ENCODE measurements around the gene CSH1.
"Not testable (repeated sequence)": the region's sequence is repeated elsewhere in the genome, so short reads cannot be mapped to it uniquely, and the experiment has no call there.

CSH1 gene

GRCh38 chr17:63866625-63867024 lies 29.7 kb downstream of the CSH1 start:
- not testable (repeated sequence) for DNase-seq (ENCODE audit: low spot score)

GRCh38 chr17:63859257-63859656 lies 37.1 kb downstream of the CSH1 start:
- no peak for DNase-seq (ENCODE audit: low spot score)

DNA sequence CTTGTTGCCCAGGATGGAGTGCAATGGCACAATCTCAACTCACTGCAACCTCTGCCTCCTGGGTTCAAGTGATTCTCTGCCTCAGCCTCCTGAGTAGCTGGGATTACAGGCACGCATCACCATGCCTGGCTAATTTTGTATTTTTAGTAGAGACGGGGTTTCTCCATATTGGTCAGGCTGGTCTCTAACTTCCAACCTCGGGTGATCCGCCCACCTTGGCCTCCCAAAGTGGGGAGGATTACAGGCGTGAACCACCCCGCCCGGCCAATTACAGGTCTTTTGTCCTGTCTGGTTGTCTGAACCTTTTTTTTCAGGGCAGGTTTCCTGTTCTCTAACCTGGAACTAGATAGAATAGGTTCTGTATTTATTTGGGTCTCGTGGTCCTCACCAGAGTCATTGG lies 39.9 kb downstream of the CSH1 start:
- DNase-seq (ENCODE audit: low spot score), result not testable (repeated sequence)

- DNase-seq (ENCODE audit: low spot score), result no peak
Measured at GRCh38 chr17:63855185-63855584, 41.2 kb downstream of the CSH1 start.

GRCh38 chr17:63854709-63855108 lies 41.7 kb downstream of the CSH1 start:
- DNase-seq (ENCODE audit: low spot score), result no peak

DNA sequence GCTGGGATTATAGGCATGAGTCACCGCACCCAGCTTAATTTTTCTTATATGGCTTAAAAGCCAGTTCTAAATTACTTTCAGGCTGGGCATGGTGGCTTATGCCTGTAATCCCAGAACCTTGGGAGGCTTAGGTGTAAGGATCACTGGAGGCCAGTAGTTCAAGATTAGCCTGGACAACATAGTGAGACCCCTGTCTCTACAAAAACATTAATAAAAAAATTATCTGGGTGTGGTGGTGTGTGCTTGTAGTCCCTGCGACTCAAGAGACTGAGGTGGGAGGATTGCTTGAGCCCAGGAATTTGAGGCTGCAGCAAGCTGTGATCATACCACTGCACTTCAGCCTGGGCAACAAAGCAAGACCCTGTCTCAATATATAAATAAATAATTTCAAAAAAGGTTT lies 43.1 kb downstream of the CSH1 start:
- no peak for DNase-seq (ENCODE audit: low spot score)

- no peak for DNase-seq (ENCODE audit: low spot score)
Measured at GRCh38 chr17:63850401-63850800, 46.0 kb downstream of the CSH1 start.

GRCh38 chr17:63848834-63849689 lies 47.3 kb downstream of the CSH1 start:
- DNase-seq (ENCODE audit: low spot score), result peak; percentile 96

GRCh38 chr17:63847525-63848249 lies 48.7 kb downstream of the CSH1 start:
- DNase-seq (ENCODE audit: low spot score), result no peak

- DNase-seq (ENCODE audit: low spot score), result no peak
Measured at GRCh38 chr17:63845509-63845908, 50.9 kb downstream of the CSH1 start.

All from activated CD4-positive, alpha-beta T cell treated with anti-CD3 and anti-CD28 coated beads, Interleukin-2, Interleukin-4, amounts not matched to agents 100 ng/mL and 50 ng/mL, durations not matched to agents 16 hours and 8 hours (primary cell).